WTC11 (cell line): Measurements from ENCODE around the gene NPW. TPM values are rescaled to one million over a fixed set of nuclear protein-coding genes. Genes with fewer than 3 reads are reported as not detected.

Source experiments
- ELF4 ChIP-seq: sonication (generic); formaldehyde crosslinking; IDR thresholded peaks from 2 replicates; pipeline ENCODE4 v1.8.1; 2022; ENCODE audit warnings: low read depth, mild to moderate bottlenecking, moderate library complexity, missing genetic modification reagents
- ETV6 ChIP-seq: sonication (generic); formaldehyde crosslinking; IDR thresholded peaks from 2 replicates; pipeline ENCODE4 v1.8.1; 2022; ENCODE audit warnings: mild to moderate bottlenecking, missing genetic modification reagents
- FOXJ3 ChIP-seq: sonication (generic); formaldehyde crosslinking; IDR thresholded peaks from 2 replicates; pipeline ENCODE4 v1.9.0; 2021; ENCODE audit warnings: missing genetic modification reagents, mild to moderate bottlenecking, borderline replicate concordance
- FOXK1 ChIP-seq: sonication (generic); formaldehyde crosslinking; IDR thresholded peaks from 2 replicates; pipeline ENCODE4 v1.8.0; 2022; ENCODE audit warnings: mild to moderate bottlenecking, moderate library complexity, missing genetic modification reagents
- GABPB1 ChIP-seq: sonication (generic); formaldehyde crosslinking; IDR thresholded peaks from 2 replicates; pipeline ENCODE4 v1.8.1; 2023; ENCODE audit warnings: mild to moderate bottlenecking, missing genetic modification reagents
- GRHL2 ChIP-seq: fragments of 250-450 bp; sonication (Bioruptor Pico); IDR thresholded peaks from 2 replicates; pipeline ENCODE4 v1.8.0; 2022; ENCODE audit warnings: mild to moderate bottlenecking, moderate library complexity; ENCODE audit not compliant: insufficient replicate concordance, severe bottlenecking
- IRF2 ChIP-seq: sonication (generic); formaldehyde crosslinking; IDR thresholded peaks from 2 replicates; pipeline ENCODE4 v1.8.0; 2022; ENCODE audit warnings: low read depth, missing genetic modification reagents, borderline replicate concordance
- MYBL2 ChIP-seq: sonication (generic); formaldehyde crosslinking; IDR thresholded peaks from 2 replicates; pipeline ENCODE4 v1.8.1; 2023; ENCODE audit warnings: mild to moderate bottlenecking, moderate library complexity, missing genetic modification reagents
- NFYB ChIP-seq: sonication (generic); formaldehyde crosslinking; conservative IDR thresholded peaks from 2 replicates; pipeline ENCODE4 v1.8.0; 2022; ENCODE audit warnings: low read depth, missing genetic modification reagents
- RORB ChIP-seq: fragments of 250-450 bp; sonication (Bioruptor Pico); IDR thresholded peaks from 2 replicates; pipeline ENCODE4 v1.9.0; 2021; ENCODE audit warnings: mild to moderate bottlenecking
- SMAD3 ChIP-seq: sonication (generic); formaldehyde crosslinking; IDR thresholded peaks from 2 replicates; pipeline ENCODE4 v1.8.0; 2022; ENCODE audit warnings: missing genetic modification reagents, mild to moderate bottlenecking, borderline replicate concordance
- SOX15 ChIP-seq: fragments of 250-450 bp; sonication (Bioruptor Pico); IDR thresholded peaks from 2 replicates; pipeline ENCODE4 v1.9.0; 2021; ENCODE audit warnings: mild to moderate bottlenecking
- SP1 ChIP-seq: sonication (generic); formaldehyde crosslinking; conservative IDR thresholded peaks from 2 replicates; pipeline ENCODE4 v1.8.1; 2022; ENCODE audit warnings: missing genetic modification reagents
- ZNF138 ChIP-seq: sonication (generic); formaldehyde crosslinking; conservative IDR thresholded peaks from 2 replicates; pipeline ENCODE4 v1.8.1; 2022; ENCODE audit warnings: mild to moderate bottlenecking, moderate library complexity, missing genetic modification reagents
- ZNF671 ChIP-seq: fragments of 250-450 bp; sonication (Bioruptor Pico); IDR thresholded peaks from 2 replicates; pipeline ENCODE4 v1.8.0; 2021; ENCODE audit warnings: mild to moderate bottlenecking
- total RNA-seq: library from RNA; stranded (reverse); gene quantifications from 3 replicates; pipeline ENCODE4 v1.2.3, GENCODE V29; 2021
- TF ChIP-seq, protein P1 (sequence below): fragments of 250-450 bp; sonication (Bioruptor Pico); IDR thresholded peaks from 2 replicates; pipeline ENCODE4 v1.9.0; 2021; ENCODE audit warnings: mild to moderate bottlenecking, borderline replicate concordance
- TF ChIP-seq, protein P2 (sequence below): fragments of 250-450 bp; sonication (Bioruptor Pico); conservative IDR thresholded peaks from 2 replicates; pipeline ENCODE4 v1.9.0; 2021; ENCODE audit warnings: mild to moderate bottlenecking
- TF ChIP-seq, protein P3 (sequence below): fragments of 250-450 bp; sonication (Bioruptor Pico); IDR thresholded peaks from 2 replicates; pipeline ENCODE4 v1.8.0; 2021; ENCODE audit warnings: mild to moderate bottlenecking
- TF ChIP-seq, protein P4 (sequence below): sonication (generic); formaldehyde crosslinking; IDR thresholded peaks from 2 replicates; pipeline ENCODE4 v1.8.0; 2023; ENCODE audit warnings: missing genetic modification reagents
- TF ChIP-seq, protein P5 (sequence below): sonication (generic); formaldehyde crosslinking; IDR thresholded peaks from 2 replicates; pipeline ENCODE4 v1.8.0; 2022; ENCODE audit warnings: mild to moderate bottlenecking, missing genetic modification reagents
- TF ChIP-seq, protein P6 (sequence below): sonication (generic); formaldehyde crosslinking; IDR thresholded peaks from 2 replicates; pipeline ENCODE4 v1.8.1; 2022; ENCODE audit warnings: low read depth, missing genetic modification reagents, borderline replicate concordance
- TF ChIP-seq, protein P7 (sequence below): sonication (generic); formaldehyde crosslinking; IDR thresholded peaks from 2 replicates; pipeline ENCODE4 v1.8.0; 2022; ENCODE audit warnings: missing genetic modification reagents

Gene NPW
- total RNA-seq, 1 experiment from 2014 or later = 15.2 TPM

DNA sequence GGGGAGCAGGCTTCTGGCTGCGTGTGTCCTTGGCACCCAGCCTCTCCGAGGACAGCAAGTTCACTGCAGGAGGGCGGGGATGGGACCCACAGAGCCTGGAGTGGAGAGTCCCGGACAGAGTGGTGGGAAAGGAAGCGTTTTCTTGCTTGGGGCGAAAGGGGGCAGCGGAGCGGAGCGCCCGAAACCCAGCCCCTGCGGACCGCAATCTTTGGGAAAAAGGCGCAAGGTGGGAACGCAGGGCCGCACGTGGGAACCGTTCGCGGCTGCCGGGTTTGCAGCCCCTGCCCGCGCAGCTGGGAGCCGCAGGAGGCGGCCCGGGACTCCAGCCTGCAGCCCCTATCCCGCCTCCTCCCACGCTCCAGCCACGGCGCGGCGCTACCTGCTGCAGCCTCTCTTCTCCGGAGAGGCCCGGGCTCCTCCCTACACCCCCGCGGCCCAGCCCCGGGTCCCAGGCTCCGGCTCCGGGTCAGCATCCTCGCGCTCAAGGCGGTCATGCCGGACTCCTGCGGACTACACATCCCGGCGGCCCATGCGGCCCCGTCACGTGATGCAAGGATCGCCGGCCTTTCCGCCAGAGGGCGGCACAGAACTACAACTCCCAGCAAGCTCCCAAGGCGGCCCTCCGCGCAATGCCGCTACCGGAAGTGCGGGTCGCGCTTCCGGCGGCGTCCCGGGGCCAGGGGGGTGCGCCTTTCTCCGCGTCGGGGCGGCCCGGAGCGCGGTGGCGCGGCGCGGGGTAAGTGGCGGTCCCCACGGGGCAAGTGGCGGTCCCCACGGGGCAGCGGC is 27.9 kb downstream of the NPW start, which contains the start of the genes NTHL1 and TSC2 (continued):
- TF ChIP-seq, protein P1, sequence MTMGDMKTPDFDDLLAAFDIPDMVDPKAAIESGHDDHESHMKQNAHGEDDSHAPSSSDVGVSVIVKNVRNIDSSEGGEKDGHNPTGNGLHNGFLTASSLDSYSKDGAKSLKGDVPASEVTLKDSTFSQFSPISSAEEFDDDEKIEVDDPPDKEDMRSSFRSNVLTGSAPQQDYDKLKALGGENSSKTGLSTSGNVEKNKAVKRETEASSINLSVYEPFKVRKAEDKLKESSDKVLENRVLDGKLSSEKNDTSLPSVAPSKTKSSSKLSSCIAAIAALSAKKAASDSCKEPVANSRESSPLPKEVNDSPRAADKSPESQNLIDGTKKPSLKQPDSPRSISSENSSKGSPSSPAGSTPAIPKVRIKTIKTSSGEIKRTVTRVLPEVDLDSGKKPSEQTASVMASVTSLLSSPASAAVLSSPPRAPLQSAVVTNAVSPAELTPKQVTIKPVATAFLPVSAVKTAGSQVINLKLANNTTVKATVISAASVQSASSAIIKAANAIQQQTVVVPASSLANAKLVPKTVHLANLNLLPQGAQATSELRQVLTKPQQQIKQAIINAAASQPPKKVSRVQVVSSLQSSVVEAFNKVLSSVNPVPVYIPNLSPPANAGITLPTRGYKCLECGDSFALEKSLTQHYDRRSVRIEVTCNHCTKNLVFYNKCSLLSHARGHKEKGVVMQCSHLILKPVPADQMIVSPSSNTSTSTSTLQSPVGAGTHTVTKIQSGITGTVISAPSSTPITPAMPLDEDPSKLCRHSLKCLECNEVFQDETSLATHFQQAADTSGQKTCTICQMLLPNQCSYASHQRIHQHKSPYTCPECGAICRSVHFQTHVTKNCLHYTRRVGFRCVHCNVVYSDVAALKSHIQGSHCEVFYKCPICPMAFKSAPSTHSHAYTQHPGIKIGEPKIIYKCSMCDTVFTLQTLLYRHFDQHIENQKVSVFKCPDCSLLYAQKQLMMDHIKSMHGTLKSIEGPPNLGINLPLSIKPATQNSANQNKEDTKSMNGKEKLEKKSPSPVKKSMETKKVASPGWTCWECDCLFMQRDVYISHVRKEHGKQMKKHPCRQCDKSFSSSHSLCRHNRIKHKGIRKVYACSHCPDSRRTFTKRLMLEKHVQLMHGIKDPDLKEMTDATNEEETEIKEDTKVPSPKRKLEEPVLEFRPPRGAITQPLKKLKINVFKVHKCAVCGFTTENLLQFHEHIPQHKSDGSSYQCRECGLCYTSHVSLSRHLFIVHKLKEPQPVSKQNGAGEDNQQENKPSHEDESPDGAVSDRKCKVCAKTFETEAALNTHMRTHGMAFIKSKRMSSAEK = no peak
- TF ChIP-seq SMAD3 (no peak), FOXK1 (CRISPR knock-in tag) (peak; percentile 86), ZNF138 (CRISPR knock-in tag) (no peak), IRF2 (no peak), GABPB1 (CRISPR knock-in tag) (peak; percentile 95), NFYB (CRISPR knock-in tag) (no peak), ETV6 (CRISPR knock-in tag) (no peak), GRHL2 (CRISPR knock-in tag) (no peak), ZNF671 (CRISPR knock-in tag) (no peak), FOXJ3 (CRISPR knock-in tag) (no peak), SOX15 (CRISPR knock-in tag) (no peak), RORB (CRISPR knock-in tag) (no peak), MYBL2 (no peak), SP1 (peak; percentile 91), ELF4 (CRISPR knock-in tag) (no peak)
- TF ChIP-seq, protein P2, sequence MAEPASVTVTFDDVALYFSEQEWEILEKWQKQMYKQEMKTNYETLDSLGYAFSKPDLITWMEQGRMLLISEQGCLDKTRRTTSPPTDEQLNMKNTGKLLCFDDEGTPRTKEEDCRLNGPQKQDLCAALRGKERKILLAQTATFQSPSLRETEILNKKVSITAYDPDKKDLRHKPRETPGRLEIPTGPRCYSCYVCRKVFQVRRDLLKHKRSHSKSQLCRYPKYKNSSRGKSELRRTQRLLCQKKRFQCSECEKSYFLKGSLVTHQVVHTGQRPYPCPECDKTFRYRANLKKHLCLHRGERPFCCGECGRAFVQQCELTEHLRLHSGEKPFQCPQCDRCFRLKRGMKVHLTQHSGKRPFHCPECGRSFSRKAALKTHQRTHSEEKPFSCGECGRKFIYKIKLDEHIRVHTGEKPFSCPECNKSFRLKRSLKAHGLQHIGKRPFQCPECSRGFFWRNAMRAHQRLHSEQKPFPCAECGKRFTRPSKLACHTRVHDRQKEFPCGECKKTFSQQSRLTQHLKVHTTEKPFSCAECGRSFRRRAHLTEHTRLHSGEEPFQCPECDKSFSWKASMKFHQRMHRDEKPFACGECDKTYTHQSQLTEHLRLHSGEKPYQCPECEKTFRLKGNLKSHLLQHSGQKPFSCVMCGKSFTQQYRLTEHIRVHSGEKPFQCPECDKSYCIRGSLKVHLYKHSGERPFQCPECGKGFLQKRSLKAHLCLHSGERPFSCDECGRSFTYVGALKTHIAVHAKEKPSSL (CRISPR knock-in tag) = no peak
- TF ChIP-seq, protein P3, sequence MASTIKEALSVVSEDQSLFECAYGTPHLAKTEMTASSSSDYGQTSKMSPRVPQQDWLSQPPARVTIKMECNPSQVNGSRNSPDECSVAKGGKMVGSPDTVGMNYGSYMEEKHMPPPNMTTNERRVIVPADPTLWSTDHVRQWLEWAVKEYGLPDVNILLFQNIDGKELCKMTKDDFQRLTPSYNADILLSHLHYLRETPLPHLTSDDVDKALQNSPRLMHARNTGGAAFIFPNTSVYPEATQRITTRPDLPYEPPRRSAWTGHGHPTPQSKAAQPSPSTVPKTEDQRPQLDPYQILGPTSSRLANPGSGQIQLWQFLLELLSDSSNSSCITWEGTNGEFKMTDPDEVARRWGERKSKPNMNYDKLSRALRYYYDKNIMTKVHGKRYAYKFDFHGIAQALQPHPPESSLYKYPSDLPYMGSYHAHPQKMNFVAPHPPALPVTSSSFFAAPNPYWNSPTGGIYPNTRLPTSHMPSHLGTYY (CRISPR knock-in tag) = no peak
- TF ChIP-seq, protein P4, sequence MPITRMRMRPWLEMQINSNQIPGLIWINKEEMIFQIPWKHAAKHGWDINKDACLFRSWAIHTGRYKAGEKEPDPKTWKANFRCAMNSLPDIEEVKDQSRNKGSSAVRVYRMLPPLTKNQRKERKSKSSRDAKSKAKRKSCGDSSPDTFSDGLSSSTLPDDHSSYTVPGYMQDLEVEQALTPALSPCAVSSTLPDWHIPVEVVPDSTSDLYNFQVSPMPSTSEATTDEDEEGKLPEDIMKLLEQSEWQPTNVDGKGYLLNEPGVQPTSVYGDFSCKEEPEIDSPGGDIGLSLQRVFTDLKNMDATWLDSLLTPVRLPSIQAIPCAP (CRISPR knock-in tag) = no peak
- TF ChIP-seq, protein P5, sequence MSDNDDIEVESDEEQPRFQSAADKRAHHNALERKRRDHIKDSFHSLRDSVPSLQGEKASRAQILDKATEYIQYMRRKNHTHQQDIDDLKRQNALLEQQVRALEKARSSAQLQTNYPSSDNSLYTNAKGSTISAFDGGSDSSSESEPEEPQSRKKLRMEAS (CRISPR knock-in tag) = peak; percentile 76
- TF ChIP-seq, protein P6, sequence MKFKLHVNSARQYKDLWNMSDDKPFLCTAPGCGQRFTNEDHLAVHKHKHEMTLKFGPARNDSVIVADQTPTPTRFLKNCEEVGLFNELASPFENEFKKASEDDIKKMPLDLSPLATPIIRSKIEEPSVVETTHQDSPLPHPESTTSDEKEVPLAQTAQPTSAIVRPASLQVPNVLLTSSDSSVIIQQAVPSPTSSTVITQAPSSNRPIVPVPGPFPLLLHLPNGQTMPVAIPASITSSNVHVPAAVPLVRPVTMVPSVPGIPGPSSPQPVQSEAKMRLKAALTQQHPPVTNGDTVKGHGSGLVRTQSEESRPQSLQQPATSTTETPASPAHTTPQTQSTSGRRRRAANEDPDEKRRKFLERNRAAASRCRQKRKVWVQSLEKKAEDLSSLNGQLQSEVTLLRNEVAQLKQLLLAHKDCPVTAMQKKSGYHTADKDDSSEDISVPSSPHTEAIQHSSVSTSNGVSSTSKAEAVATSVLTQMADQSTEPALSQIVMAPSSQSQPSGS (CRISPR knock-in tag) = no peak
- TF ChIP-seq, protein P7, sequence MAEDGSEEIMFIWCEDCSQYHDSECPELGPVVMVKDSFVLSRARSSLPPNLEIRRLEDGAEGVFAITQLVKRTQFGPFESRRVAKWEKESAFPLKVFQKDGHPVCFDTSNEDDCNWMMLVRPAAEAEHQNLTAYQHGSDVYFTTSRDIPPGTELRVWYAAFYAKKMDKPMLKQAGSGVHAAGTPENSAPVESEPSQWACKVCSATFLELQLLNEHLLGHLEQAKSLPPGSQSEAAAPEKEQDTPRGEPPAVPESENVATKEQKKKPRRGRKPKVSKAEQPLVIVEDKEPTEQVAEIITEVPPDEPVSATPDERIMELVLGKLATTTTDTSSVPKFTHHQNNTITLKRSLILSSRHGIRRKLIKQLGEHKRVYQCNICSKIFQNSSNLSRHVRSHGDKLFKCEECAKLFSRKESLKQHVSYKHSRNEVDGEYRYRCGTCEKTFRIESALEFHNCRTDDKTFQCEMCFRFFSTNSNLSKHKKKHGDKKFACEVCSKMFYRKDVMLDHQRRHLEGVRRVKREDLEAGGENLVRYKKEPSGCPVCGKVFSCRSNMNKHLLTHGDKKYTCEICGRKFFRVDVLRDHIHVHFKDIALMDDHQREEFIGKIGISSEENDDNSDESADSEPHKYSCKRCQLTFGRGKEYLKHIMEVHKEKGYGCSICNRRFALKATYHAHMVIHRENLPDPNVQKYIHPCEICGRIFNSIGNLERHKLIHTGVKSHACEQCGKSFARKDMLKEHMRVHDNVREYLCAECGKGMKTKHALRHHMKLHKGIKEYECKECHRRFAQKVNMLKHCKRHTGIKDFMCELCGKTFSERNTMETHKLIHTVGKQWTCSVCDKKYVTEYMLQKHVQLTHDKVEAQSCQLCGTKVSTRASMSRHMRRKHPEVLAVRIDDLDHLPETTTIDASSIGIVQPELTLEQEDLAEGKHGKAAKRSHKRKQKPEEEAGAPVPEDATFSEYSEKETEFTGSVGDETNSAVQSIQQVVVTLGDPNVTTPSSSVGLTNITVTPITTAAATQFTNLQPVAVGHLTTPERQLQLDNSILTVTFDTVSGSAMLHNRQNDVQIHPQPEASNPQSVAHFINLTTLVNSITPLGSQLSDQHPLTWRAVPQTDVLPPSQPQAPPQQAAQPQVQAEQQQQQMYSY = no peak
- TF ChIP-seq, all 79 proteins: peak for 9
